Panc1 (cell line): ENCODE data around the gene MYMK. TPM values are rescaled to one million over a fixed set of nuclear protein-coding genes. Genes with fewer than 3 reads are reported as not detected.

Experiments used
- ATAC-seq: fragments of 200-7000 bp; cut with Tn5 transposase; 2 replicates; pipeline ENCODE4 v1.9.1; 2020; ENCODE audit warnings: mild to moderate bottlenecking, moderate library complexity
- BruUV-seq: library from RNA; stranded (reverse); fragments of 400-500 nt; replicated peaks from 2 replicates; lab custom pipeline; 2021; lab: Mats Ljungman, UMichigan
- CTCF ChIA-PET: fragments of 300-600 bp; sonication (Branson Sonifier 250); formaldehyde crosslinking; loops from one replicate; lab custom pipeline; 2022; ENCODE audit warnings: antibody characterized with exemption; lab: Charles Lee
- POLR2A ChIA-PET: fragments of 300-600 bp; sonication (Branson Sonifier 250); formaldehyde crosslinking; loops from one replicate; lab custom pipeline; 2022; ENCODE audit warnings: antibody characterized with exemption; lab: Charles Lee
- DNase-seq: peaks from one replicate; pipeline ENCODE4 v3.0.0-alpha.2; 2010; ENCODE audit warnings: low read depth, low spot score
- H3K27ac ChIP-seq: 2 replicates; pipeline ENCODE4 v1.5.1; 2011; ENCODE audit warnings: mild to moderate bottlenecking, low read length, inconsistent platforms
- H3K27me3 ChIP-seq: fragments of 200-500 bp; sonication (Bioruptor generic); 2 replicates; pipeline ENCODE4 v1.6.0; 2014; ENCODE audit warnings: low read length, inconsistent platforms; ENCODE audit not compliant: control insufficient read depth, insufficient read depth
- H3K36me3 ChIP-seq: fragments of 200-500 bp; sonication (Bioruptor generic); 2 replicates; pipeline ENCODE4 v1.5.1; 2014; ENCODE audit warnings: inconsistent platforms, mild to moderate bottlenecking, low read length, moderate library complexity; ENCODE audit not compliant: control insufficient read depth, insufficient read depth
- H3K4me1 ChIP-seq: 2 replicates; pipeline ENCODE4 v1.5.1; 2011; ENCODE audit warnings: inconsistent platforms, mild to moderate bottlenecking, low read length, moderate library complexity; ENCODE audit not compliant: control insufficient read depth, insufficient read depth
- H3K4me3 ChIP-seq, 2 experiments: 2 replicates each; pipeline ENCODE4 v1.5.1; 2011 to 2012; ENCODE audit warnings: low read depth in 2 of 2, low read length in 2 of 2, mild to moderate bottlenecking in 2 of 2, inconsistent platforms in 1 of 2, moderate library complexity in 1 of 2
- H3K9me3 ChIP-seq: fragments of 200-500 bp; sonication (Bioruptor generic); 2 replicates; pipeline ENCODE4 v1.5.1; 2014; ENCODE audit warnings: low read depth, mild to moderate bottlenecking, inconsistent platforms, low read length, moderate library complexity; ENCODE audit not compliant: control insufficient read depth, insufficient read depth
- POLR2AphosphoS5 ChIP-seq: IDR thresholded peaks from 2 replicates; pipeline ENCODE4 v1.6.1; 2012; ENCODE audit warnings: mild to moderate bottlenecking, low read depth, low read length, moderate library complexity
- SIN3A ChIP-seq: IDR thresholded peaks from 2 replicates; pipeline ENCODE4 v1.6.1; 2012; ENCODE audit warnings: low read depth, mild to moderate bottlenecking, low read length, moderate library complexity, borderline replicate concordance; ENCODE audit not compliant: insufficient read depth
- TCF7L2 ChIP-seq: IDR thresholded peaks from 2 replicates; pipeline ENCODE4 v1.6.1; 2011; ENCODE audit warnings: mild to moderate bottlenecking, low read depth, low read length, inconsistent platforms
- in situ Hi-C: cut with HindIII; loops from 2 replicates; pipeline ENCODE4 v1.10.0; 2016; ENCODE audit warnings: low sequenced_read_pairs, low pct_unique_long_range_greater_than_20kb
- intact Hi-C: fragments of 100-400 bp; cut with micrococcal nuclease; formaldehyde crosslinking; loops from one replicate; pipeline ENCODE4 v1.10.0; 2022; ENCODE audit not compliant: unreplicated experiment
- total RNA-seq: library from RNA; stranded (reverse); gene quantifications from one replicate; pipeline ENCODE4 v1.2.1, GENCODE V29; 2021; ENCODE audit not compliant: unreplicated experiment
- TF ChIP-seq, protein P1 (sequence below): fragments of 450-650 bp; IDR thresholded peaks from 2 replicates; pipeline ENCODE4 v1.5.1; 2017; ENCODE audit warnings: mild to moderate bottlenecking
- TF ChIP-seq, protein P2 (sequence below), 2 experiments: IDR thresholded peaks; 2 replicates each; pipeline ENCODE4 v1.6.1; 2011 to 2012; ENCODE audit warnings: low read depth in 2 of 2, control low read depth in 1 of 2, low read length in 1 of 2, mild to moderate bottlenecking in 1 of 2, moderate library complexity in 1 of 2; ENCODE audit not compliant: insufficient read depth in 1 of 2

MYMK gene
- total RNA-seq, 1 experiment from 2014 or later, result not detected

DNA sequence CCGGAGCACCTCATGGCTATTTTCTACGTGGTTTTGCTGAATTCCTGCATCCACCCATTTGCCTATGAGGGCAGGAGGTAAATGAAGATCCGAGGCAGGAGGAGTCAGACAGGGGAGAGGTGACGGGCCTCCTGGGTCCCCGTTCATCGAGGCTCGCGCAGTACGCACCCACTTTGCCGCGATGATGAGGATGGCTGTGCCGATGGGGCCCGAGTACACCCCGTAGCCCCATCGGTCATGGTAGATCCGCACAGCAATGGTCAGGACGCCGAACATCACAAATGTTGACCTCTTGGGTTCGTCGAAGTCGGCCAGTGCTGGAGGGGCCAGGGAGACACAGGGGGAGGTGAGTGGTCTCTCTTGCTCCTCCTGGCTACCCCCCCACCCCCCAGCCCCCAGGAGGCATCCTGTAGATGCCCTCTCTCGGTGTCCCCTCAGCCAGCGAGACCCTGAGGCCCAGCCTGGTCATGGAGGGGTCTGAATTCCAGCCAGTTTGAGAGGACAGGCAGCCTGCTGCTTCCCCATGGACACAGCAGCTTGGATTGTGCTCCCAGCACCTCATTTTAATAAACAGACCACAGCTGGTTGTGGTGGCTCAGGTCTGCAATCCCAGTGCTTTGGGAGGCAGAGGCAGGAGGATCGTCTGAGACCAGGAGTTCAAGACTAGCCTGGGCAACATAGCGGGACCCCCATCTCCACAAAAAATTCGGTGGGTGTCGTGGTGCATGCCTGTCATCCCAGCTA is 5.9 kb downstream of the MYMK start:
- no peak for TF ChIP-seq POLR2AphosphoS5
- no peak for TF ChIP-seq TCF7L2
- no peak for TF ChIP-seq SIN3A
- TF ChIP-seq, protein P1, sequence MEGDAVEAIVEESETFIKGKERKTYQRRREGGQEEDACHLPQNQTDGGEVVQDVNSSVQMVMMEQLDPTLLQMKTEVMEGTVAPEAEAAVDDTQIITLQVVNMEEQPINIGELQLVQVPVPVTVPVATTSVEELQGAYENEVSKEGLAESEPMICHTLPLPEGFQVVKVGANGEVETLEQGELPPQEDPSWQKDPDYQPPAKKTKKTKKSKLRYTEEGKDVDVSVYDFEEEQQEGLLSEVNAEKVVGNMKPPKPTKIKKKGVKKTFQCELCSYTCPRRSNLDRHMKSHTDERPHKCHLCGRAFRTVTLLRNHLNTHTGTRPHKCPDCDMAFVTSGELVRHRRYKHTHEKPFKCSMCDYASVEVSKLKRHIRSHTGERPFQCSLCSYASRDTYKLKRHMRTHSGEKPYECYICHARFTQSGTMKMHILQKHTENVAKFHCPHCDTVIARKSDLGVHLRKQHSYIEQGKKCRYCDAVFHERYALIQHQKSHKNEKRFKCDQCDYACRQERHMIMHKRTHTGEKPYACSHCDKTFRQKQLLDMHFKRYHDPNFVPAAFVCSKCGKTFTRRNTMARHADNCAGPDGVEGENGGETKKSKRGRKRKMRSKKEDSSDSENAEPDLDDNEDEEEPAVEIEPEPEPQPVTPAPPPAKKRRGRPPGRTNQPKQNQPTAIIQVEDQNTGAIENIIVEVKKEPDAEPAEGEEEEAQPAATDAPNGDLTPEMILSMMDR, result no peak
- TF ChIP-seq, protein P2, sequence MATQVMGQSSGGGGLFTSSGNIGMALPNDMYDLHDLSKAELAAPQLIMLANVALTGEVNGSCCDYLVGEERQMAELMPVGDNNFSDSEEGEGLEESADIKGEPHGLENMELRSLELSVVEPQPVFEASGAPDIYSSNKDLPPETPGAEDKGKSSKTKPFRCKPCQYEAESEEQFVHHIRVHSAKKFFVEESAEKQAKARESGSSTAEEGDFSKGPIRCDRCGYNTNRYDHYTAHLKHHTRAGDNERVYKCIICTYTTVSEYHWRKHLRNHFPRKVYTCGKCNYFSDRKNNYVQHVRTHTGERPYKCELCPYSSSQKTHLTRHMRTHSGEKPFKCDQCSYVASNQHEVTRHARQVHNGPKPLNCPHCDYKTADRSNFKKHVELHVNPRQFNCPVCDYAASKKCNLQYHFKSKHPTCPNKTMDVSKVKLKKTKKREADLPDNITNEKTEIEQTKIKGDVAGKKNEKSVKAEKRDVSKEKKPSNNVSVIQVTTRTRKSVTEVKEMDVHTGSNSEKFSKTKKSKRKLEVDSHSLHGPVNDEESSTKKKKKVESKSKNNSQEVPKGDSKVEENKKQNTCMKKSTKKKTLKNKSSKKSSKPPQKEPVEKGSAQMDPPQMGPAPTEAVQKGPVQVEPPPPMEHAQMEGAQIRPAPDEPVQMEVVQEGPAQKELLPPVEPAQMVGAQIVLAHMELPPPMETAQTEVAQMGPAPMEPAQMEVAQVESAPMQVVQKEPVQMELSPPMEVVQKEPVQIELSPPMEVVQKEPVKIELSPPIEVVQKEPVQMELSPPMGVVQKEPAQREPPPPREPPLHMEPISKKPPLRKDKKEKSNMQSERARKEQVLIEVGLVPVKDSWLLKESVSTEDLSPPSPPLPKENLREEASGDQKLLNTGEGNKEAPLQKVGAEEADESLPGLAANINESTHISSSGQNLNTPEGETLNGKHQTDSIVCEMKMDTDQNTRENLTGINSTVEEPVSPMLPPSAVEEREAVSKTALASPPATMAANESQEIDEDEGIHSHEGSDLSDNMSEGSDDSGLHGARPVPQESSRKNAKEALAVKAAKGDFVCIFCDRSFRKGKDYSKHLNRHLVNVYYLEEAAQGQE (IDR thresholded peaks at IDR 0.05; ENCODE audit: insufficient read depth in 1 of 2, low read depth in 2 of 2, low read length in 1 of 2), result no peak
- ChIA-PET POLR2A (no interaction called here), CTCF (no interaction called here)
- ATAC-seq (no peak), DNase-seq (no peak)
- Histone ChIP-seq H3K9me3 (no peaks in the 10 kb centered on the region), H3K27ac (no peak overlapping the region), H3K4me3 (no peak overlapping the region), H3K4me1 (no peaks in the 10 kb centered on the region), H3K36me3 (no peaks in the 10 kb centered on the region), H3K27me3 (no peaks in the 10 kb centered on the region)
- no TSS peak for BruUV-seq
- in situ Hi-C loops, result no loop called here
- intact Hi-C loops, result no loop called here

- Histone ChIP-seq H3K27ac (no peak overlapping the region), H3K4me1 (no peaks in the 10 kb centered on the region), H3K27me3 (no peaks in the 10 kb centered on the region), H3K4me3 (no peak overlapping the region), H3K9me3 (no peaks in the 10 kb centered on the region), H3K36me3 (no peaks in the 10 kb centered on the region)
- intact Hi-C loops, result no loop called here
- no peak for TF ChIP-seq POLR2AphosphoS5
- TF ChIP-seq, protein P2 (IDR thresholded peaks at IDR 0.05; ENCODE audit: insufficient read depth in 1 of 2, low read depth in 2 of 2, low read length in 1 of 2), result no peak
- TF ChIP-seq, protein P1, result no peak
- no peak for TF ChIP-seq SIN3A
- TF ChIP-seq TCF7L2, result no peak
- ChIA-PET POLR2A (no interaction called here), CTCF (no interaction called here)
- DNase-seq (no peak), ATAC-seq (no peak)
- BruUV-seq, result no TSS peak
- in situ Hi-C loops, result no loop called here
Measured at GRCh38 chr9:133518200-133518599, 6.6 kb downstream of the MYMK start.
